NCI-H446 treated with DMSO at 0.1 percent for 48 hours (cell line): ENCODE results near the gene GAS7.

Experiments
- DNase-seq: peaks from one replicate; lab custom pipeline; 2025; lab: John Stamatoyannopoulos, UW

Gene GAS7

GRCh38 chr17:10171122-10171571 lies 27.3 kb downstream of the GAS7 start:
- DNase-seq, result no peak

- DNase-seq, result no peak
These were observed 28.2 kb downstream of the GAS7 start for GRCh38 chr17:10170233-10170632.

GRCh38 chr17:10169290-10169689 lies 29.1 kb downstream of the GAS7 start:
- no peak for DNase-seq

- no peak for DNase-seq
These were observed 32.0 kb downstream of the GAS7 start for GRCh38 chr17:10166176-10166935.

- no peak for DNase-seq
These were observed 36.3 kb downstream of the GAS7 start for GRCh38 chr17:10162096-10162495.

- no peak for DNase-seq
These were observed 37.0 kb downstream of the GAS7 start for GRCh38 chr17:10161386-10161785.

GRCh38 chr17:10156948-10157607 lies 41.3 kb downstream of the GAS7 start:
- no peak for DNase-seq

- DNase-seq, result no peak
These were observed 41.8 kb downstream of the GAS7 start for GRCh38 chr17:10156599-10156947.

GRCh38 chr17:10156077-10156435 lies 42.4 kb downstream of the GAS7 start:
- DNase-seq, result no peak

- DNase-seq, result no peak
These were observed 42.9 kb downstream of the GAS7 start for GRCh38 chr17:10155371-10156076.

- no peak for DNase-seq
These were observed 46.5 kb downstream of the GAS7 start for GRCh38 chr17:10151667-10152496.

GRCh38 chr17:10149573-10150399 lies 48.6 kb downstream of the GAS7 start:
- no peak for DNase-seq

GRCh38 chr17:10147761-10148415 lies 50.5 kb downstream of the GAS7 start:
- no peak for DNase-seq

- no peak for DNase-seq
These were observed 51.4 kb downstream of the GAS7 start for GRCh38 chr17:10147040-10147439.

GRCh38 chr17:10144982-10145381 lies 53.4 kb downstream of the GAS7 start:
- DNase-seq, result no peak

GRCh38 chr17:10144456-10144855 lies 54.0 kb downstream of the GAS7 start:
- no peak for DNase-seq

GRCh38 chr17:10141436-10141835 lies 57.0 kb downstream of the GAS7 start:
- no peak for DNase-seq

GRCh38 chr17:10139577-10139976 lies 58.8 kb downstream of the GAS7 start:
- no peak for DNase-seq

GRCh38 chr17:10136258-10136981 lies 62.0 kb downstream of the GAS7 start:
- DNase-seq, result no peak
